Measurements from ENCODE around the gene C4orf50. TPM values are rescaled to one million over a fixed set of nuclear protein-coding genes. Genes with fewer than 3 reads are reported as not detected.
"Not testable (repeated sequence)": the region's sequence is repeated elsewhere in the genome, so short reads cannot be mapped to it uniquely, and the experiment has no call there.

The C4orf50 gene
- polyA plus RNA-seq, 4 donors, result 0.04 to 0.49 TPM; not detected in 2

DNA sequence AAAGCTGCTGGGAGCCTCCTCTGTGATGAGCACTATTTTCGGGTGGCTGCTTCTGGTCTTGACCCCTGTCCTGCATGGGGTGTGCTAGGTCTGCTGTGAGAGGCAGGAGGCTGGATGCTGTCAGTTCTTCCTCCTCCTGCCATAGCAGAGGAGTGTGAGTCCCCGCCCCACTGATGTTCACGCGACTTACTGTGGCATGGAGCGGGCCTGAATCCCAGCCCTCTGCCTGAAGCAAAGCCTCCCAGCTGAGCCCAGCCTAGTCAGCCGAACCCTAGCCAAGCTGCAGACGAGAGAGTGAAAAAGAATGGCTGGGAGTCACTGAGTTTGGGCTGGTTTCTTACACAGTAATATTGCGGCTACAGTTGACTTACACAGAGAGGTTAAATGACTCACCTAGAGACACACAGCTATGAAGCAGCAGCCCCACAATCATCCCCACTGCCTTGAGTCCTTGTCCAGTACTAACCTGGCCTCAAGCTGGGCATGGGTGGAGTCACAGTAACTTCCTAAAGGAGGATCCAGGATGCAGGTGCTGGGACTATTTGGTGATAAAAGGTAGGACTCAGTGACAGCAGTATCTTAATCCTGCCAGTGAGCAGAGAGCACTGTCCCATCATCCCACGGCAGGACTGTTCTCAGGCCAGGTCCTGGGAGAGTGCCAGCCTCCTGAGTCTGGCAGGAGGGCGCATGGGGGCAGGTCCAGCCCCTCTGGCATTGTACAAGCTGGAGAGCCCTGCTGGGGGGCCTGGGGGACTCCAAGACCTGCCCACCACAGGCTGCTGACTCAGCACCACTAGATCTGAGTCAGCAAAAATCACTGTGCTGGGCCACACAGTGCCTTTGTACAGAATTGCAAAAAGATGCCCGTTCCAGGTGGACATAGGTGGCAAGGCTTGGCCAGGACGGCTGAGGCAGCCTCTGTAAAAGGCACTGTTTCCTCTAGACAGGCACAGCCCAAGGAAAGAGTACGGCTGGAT, 65.0 kb downstream of the C4orf50 start:
- no peak overlapping the region for H3K27ac ChIP-seq (ENCODE audit: low read depth in 1 of 3, low read length in 2 of 3)
- DNase-seq, result no peak
- no peaks in the 10 kb centered on the region for H3K9me3 ChIP-seq (ENCODE audit: control insufficient read depth in 2 of 2, insufficient read depth in 1 of 2, low read depth in 1 of 2, low read length in 1 of 2)
- H3K4me3 ChIP-seq (ENCODE audit: low read depth in 1 of 3, low read length in 3 of 3), result no peak overlapping the region
- FAIRE-seq, result no peak
- no peaks in the 10 kb centered on the region for H3K27me3 ChIP-seq (ENCODE audit: control insufficient read depth in 3 of 3, insufficient read depth in 3 of 3, low read length in 3 of 3)
- H3K36me3 ChIP-seq (ENCODE audit: control insufficient read depth in 3 of 3, insufficient read depth in 2 of 3, low read depth in 1 of 3, low read length in 3 of 3), result no peaks in the 10 kb centered on the region
- WGBS, 3 donors, result 65 to 77% (median 75%) methylated on average over 13 of the region's 13 CpGs
- no peaks in the 10 kb centered on the region for H3K4me1 ChIP-seq (ENCODE audit: control insufficient read depth in 3 of 3, insufficient read depth in 2 of 3, low read depth in 1 of 3, low read length in 2 of 3)

DNA sequence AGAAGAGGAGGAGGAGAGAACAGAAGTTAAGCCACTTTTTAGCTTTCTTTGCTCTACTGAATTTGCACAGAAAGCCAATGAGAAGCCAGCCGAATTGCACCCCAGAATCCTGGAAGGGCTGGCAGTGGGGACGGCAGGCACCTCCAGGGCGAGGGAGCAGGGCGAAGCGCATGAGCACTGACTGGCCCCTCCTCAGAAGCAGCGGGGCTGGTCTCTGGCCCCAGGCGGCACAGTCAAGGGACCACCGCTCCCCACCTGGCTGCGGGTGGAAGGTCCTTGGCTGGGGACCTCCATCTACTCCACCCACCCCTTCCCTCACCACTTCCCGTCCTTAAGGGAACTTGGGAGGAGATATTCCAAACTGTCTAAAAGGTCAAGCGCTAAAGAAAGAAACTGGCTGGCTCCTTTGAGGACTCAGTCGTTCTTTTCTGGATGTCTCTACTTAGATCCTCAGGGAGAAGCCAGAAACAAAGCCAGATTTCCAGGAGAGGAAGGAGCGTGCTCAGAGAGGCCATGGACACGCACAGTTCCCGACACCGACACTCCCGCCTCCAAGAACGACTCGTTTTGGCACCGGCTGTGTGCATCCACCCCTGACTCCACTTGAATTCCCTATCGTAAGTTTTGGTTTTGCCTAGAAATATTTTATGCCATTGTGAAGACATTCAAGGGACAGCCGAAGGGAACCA, 65.8 kb downstream of the C4orf50 start:
- H3K4me3 ChIP-seq (ENCODE audit: low read depth in 1 of 3, low read length in 3 of 3), result no peak overlapping the region
- DNase-seq (no peak), FAIRE-seq (no peak)
- H3K27ac ChIP-seq (ENCODE audit: low read depth in 1 of 3, low read length in 2 of 3), result no peak overlapping the region
- no peaks in the 10 kb centered on the region for H3K36me3 ChIP-seq (ENCODE audit: control insufficient read depth in 3 of 3, insufficient read depth in 2 of 3, low read depth in 1 of 3, low read length in 3 of 3)
- H3K4me1 ChIP-seq (ENCODE audit: control insufficient read depth in 3 of 3, insufficient read depth in 2 of 3, low read depth in 1 of 3, low read length in 2 of 3), result no peaks in the 10 kb centered on the region
- 67 to 82% (median 81%) methylated on average over 22 of the region's 22 CpGs for WGBS, 3 donors
- no peaks in the 10 kb centered on the region for H3K9me3 ChIP-seq (ENCODE audit: control insufficient read depth in 2 of 2, insufficient read depth in 1 of 2, low read depth in 1 of 2, low read length in 1 of 2)
- H3K27me3 ChIP-seq (ENCODE audit: control insufficient read depth in 3 of 3, insufficient read depth in 3 of 3, low read length in 3 of 3), result no peaks in the 10 kb centered on the region

- not testable (repeated sequence) for FAIRE-seq; H3K27me3 ChIP-seq (ENCODE audit: control insufficient read depth in 3 of 3, insufficient read depth in 3 of 3, low read length in 3 of 3); H3K36me3 ChIP-seq (ENCODE audit: control insufficient read depth in 3 of 3, insufficient read depth in 2 of 3, low read depth in 1 of 3, low read length in 3 of 3); H3K4me1 ChIP-seq (ENCODE audit: control insufficient read depth in 3 of 3, insufficient read depth in 2 of 3, low read depth in 1 of 3, low read length in 2 of 3); H3K27ac ChIP-seq (ENCODE audit: low read depth in 1 of 3, low read length in 2 of 3); DNase-seq; H3K4me3 ChIP-seq (ENCODE audit: low read depth in 1 of 3, low read length in 3 of 3); H3K9me3 ChIP-seq (ENCODE audit: control insufficient read depth in 2 of 2, insufficient read depth in 1 of 2, low read depth in 1 of 2, low read length in 1 of 2)
- WGBS, 3 donors, result 80 to 83% (median 81%) methylated on average over 6 of the region's 6 CpGs
These were observed 71.6 kb downstream of the C4orf50 start for GRCh38 chr4:5946653-5947052.

DNA sequence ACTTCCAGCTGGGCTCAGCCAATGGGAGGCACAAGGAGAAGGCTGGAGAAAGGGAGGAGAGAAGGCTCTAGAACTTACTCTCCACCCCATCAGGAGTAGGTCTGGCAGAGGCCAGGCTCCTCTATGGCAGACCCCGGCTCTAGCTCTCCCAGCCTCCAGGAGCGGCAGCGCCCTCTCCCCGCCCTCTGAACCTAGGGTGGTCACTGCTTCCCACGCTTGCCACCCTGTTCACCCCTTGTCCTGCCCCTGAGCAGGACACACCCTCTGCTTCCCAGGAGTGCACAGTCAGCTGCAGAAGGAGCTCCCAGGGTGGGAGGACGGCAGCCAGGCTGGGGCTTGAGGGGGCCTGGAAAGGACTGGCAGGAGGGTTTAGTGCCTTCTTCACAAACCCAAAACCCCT, 72.3 kb downstream of the C4orf50 start:
- H3K9me3 ChIP-seq (ENCODE audit: control insufficient read depth in 2 of 2, insufficient read depth in 1 of 2, low read depth in 1 of 2, low read length in 1 of 2), result no peaks in the 10 kb centered on the region
- 88 to 91% (median 89%) methylated on average over 6 of the region's 6 CpGs for WGBS, 3 donors
- H3K36me3 ChIP-seq (ENCODE audit: control insufficient read depth in 3 of 3, insufficient read depth in 2 of 3, low read depth in 1 of 3, low read length in 3 of 3), result no peaks in the 10 kb centered on the region
- H3K27me3 ChIP-seq (ENCODE audit: control insufficient read depth in 3 of 3, insufficient read depth in 3 of 3, low read length in 3 of 3), result no peaks in the 10 kb centered on the region
- H3K4me1 ChIP-seq (ENCODE audit: control insufficient read depth in 3 of 3, insufficient read depth in 2 of 3, low read depth in 1 of 3, low read length in 2 of 3), result no peaks in the 10 kb centered on the region
- DNase-seq, result no peak
- FAIRE-seq, result no peak
- no peak overlapping the region for H3K4me3 ChIP-seq (ENCODE audit: low read depth in 1 of 3, low read length in 3 of 3)
- H3K27ac ChIP-seq (ENCODE audit: low read depth in 1 of 3, low read length in 2 of 3), result no peak overlapping the region

- H3K4me1 ChIP-seq (ENCODE audit: control insufficient read depth in 3 of 3, insufficient read depth in 2 of 3, low read depth in 1 of 3, low read length in 2 of 3), result no peaks in the 10 kb centered on the region
- FAIRE-seq (no peak), DNase-seq (no peak)
- H3K27ac ChIP-seq (ENCODE audit: low read depth in 1 of 3, low read length in 2 of 3), result no peak overlapping the region
- H3K27me3 ChIP-seq (ENCODE audit: control insufficient read depth in 3 of 3, insufficient read depth in 3 of 3, low read length in 3 of 3), result no peaks in the 10 kb centered on the region
- 86 to 90% (median 86%) methylated on average over 11 of the region's 11 CpGs for WGBS, 3 donors
- no peak overlapping the region for H3K4me3 ChIP-seq (ENCODE audit: low read depth in 1 of 3, low read length in 3 of 3)
- H3K9me3 ChIP-seq (ENCODE audit: control insufficient read depth in 2 of 2, insufficient read depth in 1 of 2, low read depth in 1 of 2, low read length in 1 of 2), result no peaks in the 10 kb centered on the region
- no peaks in the 10 kb centered on the region for H3K36me3 ChIP-seq (ENCODE audit: control insufficient read depth in 3 of 3, insufficient read depth in 2 of 3, low read depth in 1 of 3, low read length in 3 of 3)
These were observed 73.1 kb downstream of the C4orf50 start for GRCh38 chr4:5945171-5945570.

GRCh38 chr4:5943561-5943960, 74.7 kb downstream of the C4orf50 start:
- Histone ChIP-seq H3K27me3 (ENCODE audit: control insufficient read depth in 3 of 3, insufficient read depth in 3 of 3, low read length in 3 of 3) (no peaks in the 10 kb centered on the region), H3K36me3 (ENCODE audit: control insufficient read depth in 3 of 3, insufficient read depth in 2 of 3, low read depth in 1 of 3, low read length in 3 of 3) (no peaks in the 10 kb centered on the region), H3K4me1 (ENCODE audit: control insufficient read depth in 3 of 3, insufficient read depth in 2 of 3, low read depth in 1 of 3, low read length in 2 of 3) (no peaks in the 10 kb centered on the region), H3K27ac (ENCODE audit: low read depth in 1 of 3, low read length in 2 of 3) (no peak overlapping the region), H3K9me3 (ENCODE audit: control insufficient read depth in 2 of 2, insufficient read depth in 1 of 2, low read depth in 1 of 2, low read length in 1 of 2) (no peaks in the 10 kb centered on the region), H3K4me3 (ENCODE audit: low read depth in 1 of 3, low read length in 3 of 3) (no peak overlapping the region)
- FAIRE-seq (no peak), DNase-seq (no peak)
- 13 to 17% (median 14%) methylated on average over 6 of the region's 6 CpGs for WGBS, 3 donors

- Histone ChIP-seq H3K4me3 (ENCODE audit: low read depth in 1 of 3, low read length in 3 of 3) (no peak overlapping the region), H3K27ac (ENCODE audit: low read depth in 1 of 3, low read length in 2 of 3) (no peak overlapping the region), H3K4me1 (ENCODE audit: control insufficient read depth in 3 of 3, insufficient read depth in 2 of 3, low read depth in 1 of 3, low read length in 2 of 3) (no peaks in the 10 kb centered on the region), H3K36me3 (ENCODE audit: control insufficient read depth in 3 of 3, insufficient read depth in 2 of 3, low read depth in 1 of 3, low read length in 3 of 3) (no peaks in the 10 kb centered on the region), H3K27me3 (ENCODE audit: control insufficient read depth in 3 of 3, insufficient read depth in 3 of 3, low read length in 3 of 3) (no peaks in the 10 kb centered on the region), H3K9me3 (ENCODE audit: control insufficient read depth in 2 of 2, insufficient read depth in 1 of 2, low read depth in 1 of 2, low read length in 1 of 2) (no peaks in the 10 kb centered on the region)
- FAIRE-seq (no peak), DNase-seq (no peak)
- 35 to 46% (median 36%) methylated on average over 9 of the region's 9 CpGs for WGBS, 3 donors
These were observed 75.3 kb downstream of the C4orf50 start for GRCh38 chr4:5942947-5943346.

DNA sequence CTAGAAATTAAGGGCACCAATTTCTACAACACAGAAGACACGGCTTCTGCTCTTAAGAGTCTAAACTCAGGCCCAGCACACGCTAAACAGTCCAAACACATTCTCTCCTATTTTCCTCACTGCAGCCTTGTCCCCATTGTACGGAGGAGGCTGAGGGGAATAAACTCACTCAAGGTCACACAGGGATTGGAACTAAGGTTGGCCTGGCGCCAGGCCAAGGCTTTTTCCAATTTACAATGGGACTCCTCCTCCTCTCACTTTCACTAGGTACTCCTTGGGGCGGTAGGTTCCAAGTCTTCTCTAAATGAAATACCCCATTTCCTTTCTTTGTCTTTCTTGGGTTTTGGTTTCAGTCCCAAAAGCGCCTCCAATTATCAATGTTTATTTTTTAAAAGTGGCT, 76.6 kb downstream of the C4orf50 start:
- no peak overlapping the region for H3K4me3 ChIP-seq (ENCODE audit: low read depth in 1 of 3, low read length in 3 of 3)
- no peaks in the 10 kb centered on the region for H3K36me3 ChIP-seq (ENCODE audit: control insufficient read depth in 3 of 3, insufficient read depth in 2 of 3, low read depth in 1 of 3, low read length in 3 of 3)
- no peaks in the 10 kb centered on the region for H3K9me3 ChIP-seq (ENCODE audit: control insufficient read depth in 2 of 2, insufficient read depth in 1 of 2, low read depth in 1 of 2, low read length in 1 of 2)
- H3K27ac ChIP-seq (ENCODE audit: low read depth in 1 of 3, low read length in 2 of 3), result no peak overlapping the region
- DNase-seq, result no peak
- FAIRE-seq, result no peak
- WGBS, 3 donors, result 44 to 54% (median 54%) methylated on average over 6 of the region's 6 CpGs
- H3K27me3 ChIP-seq (ENCODE audit: control insufficient read depth in 3 of 3, insufficient read depth in 3 of 3, low read length in 3 of 3), result no peaks in the 10 kb centered on the region
- no peaks in the 10 kb centered on the region for H3K4me1 ChIP-seq (ENCODE audit: control insufficient read depth in 3 of 3, insufficient read depth in 2 of 3, low read depth in 1 of 3, low read length in 2 of 3)
